ENCODE measurements around the gene HIRIP3.
A peak's percentile ranks its signal among the peaks of the same experiment; 100 is the strongest.

Gene HIRIP3

DNA sequence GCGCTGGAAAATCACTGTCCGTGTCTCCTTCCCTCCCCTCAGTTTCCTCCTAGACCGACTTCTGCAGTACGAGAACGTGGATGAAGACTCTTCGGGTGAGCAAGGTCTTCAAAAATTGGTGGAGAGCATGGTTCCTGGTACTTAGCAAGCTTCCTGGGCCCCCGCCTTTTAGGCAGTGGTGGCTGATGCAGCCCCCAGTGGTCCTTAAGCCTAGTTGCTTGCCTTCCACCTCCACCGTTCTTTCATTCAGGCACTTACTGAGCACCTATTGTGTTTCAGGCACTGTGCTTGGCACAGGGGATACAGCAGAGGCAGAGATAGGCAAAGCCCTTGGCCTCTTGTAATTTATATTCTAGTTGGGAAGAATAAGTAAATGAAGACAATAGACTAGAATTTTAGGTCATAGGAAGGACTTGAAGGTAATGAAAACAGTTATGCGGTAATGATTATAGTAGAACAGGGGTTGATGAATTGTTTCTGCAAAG lies 1.4 kb upstream of the HIRIP3 start:
- DNase-seq (ENCODE audit: low spot score): no peak

DNA sequence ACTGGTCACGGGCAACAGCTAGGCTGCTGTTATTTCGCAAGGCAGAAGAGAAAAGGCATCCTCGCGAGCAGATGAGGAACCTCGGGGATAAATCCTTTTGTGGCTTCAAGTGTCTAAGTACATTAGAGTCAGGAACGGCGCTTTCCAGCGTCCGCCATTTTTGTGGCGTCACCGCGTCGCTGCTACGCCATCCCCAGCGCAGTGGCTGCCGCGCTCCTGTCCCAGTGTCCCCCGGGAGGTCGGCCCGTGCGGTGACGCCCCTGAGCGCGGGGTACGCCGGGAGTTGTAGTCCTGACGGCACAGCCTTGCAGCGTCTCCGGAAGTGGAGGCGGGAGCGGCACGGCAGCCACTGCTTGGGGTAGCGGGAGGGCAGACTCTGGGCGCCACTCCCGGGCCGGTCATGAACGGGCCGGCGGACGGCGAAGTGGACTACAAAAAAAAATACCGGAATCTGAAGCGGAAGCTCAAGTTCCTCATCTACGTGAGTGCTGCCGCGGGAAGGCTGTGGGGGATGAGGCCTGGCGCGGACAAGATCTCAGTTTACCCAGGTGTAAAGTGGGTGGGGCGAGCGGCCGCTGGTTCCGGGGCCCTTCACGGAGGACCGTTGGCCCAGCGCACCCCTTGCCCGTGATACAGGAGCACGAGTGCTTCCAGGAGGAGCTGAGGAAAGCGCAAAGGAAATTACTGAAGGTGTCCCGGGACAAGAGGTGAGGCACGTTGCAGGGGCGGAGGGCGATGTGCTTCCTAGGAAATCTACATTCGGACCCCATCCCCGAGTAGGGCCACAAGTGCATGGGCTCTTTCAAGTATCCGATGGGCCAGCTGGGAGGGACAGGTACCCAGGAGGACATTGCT lies 721 bp upstream of the HIRIP3 start, which contains the start of gene INO80E:
INO80E (plus strand) TSS at position 331 of the 855 bp plus-strand sequence; CDS start at position 401, 70 bp downstream.
- DNase-seq (ENCODE audit: low spot score): peak; percentile 98

DNA sequence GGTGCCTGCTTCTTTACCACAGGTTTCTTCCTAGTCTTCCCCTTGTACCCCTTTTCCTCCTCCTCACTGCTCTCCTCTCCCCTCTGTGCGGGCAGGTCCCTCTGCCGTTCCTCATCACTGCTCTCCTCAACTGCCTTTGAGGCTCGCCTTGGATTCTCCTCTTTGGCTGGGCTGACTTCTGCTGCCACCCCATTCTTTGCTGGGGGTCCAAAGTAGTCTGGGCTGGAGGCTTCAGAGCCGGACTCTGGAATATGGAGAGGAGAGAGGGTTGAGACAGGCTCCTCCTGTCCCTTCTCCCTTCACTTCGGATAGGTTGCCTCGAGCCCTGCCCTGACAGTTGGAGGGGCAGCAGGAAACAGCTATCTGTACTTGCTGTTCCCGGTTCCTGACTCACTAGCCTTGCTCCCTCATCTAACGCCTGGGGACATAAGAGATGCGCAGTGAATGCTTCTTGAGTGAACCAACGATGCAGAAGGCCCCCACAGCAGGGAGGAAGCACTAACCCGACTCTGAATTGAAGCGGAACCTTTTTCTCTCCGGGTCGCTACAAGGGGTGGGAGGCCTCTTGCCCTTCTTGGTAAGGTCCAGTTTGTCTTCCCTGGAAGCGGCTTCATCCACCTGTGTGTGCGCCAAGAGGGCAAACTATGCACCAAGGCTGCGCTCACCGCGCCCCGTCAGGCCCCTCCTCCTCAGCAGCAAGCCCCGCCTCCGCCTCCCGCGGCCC lies 655 bp downstream of the HIRIP3 start:
- DNase-seq (ENCODE audit: low spot score): no peak

DNA sequence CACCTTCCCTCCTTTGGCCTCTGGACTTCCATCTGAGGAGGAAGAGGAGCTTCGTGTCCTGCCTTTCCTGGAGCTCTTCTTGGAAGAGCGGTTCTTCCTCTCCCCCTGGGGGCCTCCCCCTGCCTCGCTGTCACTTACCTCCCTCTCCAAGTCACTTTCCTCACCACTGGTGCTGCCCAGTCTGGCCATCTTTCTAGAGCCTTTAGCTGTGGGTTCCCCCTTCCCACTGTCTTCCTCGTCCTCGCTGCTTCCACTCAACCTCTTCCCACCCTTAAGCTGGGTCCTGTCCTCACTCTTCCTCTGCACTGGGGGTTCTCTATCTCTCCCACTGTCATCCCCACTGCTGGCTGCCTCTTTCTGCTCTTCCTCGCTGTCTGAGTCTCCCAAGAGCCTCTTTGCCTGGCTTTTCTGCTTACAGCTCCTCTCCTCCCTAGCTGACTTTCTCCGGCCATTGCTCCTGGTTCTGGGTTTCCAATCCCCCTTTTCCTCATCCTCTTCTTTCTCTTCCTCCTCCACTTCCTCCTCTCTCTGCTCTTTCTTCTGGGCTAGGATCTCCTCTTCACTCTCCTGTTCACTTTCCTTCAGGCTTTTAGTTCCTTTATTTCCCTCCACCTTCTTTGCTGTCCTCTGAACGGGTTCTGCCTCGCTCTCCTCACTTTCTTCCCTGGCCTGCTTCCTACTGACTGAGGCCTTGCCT lies 1.4 kb downstream of the HIRIP3 start:
- no peak for DNase-seq (ENCODE audit: low spot score)

DNA sequence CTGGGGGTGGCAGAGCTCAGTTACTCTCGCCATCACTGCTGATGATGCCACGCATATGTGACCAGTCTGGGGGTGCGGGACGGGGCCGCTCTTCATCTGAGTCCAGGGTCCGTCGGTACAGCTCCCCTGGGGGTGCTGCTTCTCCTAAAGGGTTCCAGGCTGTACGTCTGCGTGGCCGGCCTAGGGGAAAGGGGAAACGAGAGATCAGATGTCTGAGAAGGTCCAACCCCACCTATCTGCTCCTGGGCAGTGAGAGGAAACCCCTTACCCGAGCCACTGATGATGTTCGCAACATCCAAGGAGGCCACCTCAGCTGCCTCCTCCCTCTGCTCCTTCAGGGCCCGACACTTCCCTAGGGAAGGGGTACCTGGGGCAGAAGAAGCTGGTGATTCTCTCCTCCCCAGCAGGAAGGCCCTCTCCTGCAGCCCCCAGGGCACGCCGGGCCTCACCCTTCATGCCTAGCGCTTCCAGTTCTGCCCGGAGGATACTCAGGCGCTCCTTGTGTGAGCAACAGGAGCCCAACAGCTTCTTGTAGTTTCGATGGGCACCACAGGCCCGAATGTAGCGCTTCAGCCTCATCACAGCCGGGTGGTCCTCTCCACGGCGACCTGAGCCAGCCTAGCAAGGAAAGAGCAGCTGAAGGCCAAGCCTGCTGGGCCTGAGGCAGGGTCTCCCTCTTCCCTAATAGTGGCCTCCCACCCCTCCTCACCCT lies 2.1 kb downstream of the HIRIP3 start:
- DNase-seq (ENCODE audit: low spot score): no peak

DNA sequence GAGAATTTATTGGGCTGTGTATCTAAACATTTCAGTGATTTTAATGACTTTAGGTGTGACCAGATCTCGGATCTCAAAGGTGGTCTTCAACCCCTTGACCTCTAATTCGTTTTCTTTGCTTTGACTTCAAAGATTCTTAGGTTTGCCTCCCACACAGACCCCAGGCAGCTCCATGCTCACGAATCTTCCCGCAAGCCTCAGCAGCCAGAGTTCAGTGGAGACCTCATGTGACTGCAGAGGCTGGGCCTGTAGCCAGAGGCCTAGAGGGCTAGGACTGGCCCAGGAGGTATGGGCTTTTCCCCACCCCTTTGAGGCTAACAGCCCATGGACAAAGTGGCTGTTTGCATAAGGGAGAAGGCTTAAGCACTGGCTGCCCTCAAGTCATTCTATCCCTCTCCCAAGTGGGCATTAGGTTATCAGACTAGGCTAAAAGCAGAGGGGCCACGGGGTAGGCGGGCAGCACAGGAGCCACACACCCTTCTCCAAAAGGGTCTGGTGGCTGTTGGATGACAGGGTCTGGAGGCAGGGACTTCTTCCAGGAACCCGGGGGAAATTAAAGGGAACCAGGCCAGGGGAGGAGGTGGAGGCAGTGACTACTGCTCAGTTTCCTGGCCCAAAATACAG lies 3.0 kb downstream of the HIRIP3 start:
- DNase-seq (ENCODE audit: low spot score): no peak

DNA sequence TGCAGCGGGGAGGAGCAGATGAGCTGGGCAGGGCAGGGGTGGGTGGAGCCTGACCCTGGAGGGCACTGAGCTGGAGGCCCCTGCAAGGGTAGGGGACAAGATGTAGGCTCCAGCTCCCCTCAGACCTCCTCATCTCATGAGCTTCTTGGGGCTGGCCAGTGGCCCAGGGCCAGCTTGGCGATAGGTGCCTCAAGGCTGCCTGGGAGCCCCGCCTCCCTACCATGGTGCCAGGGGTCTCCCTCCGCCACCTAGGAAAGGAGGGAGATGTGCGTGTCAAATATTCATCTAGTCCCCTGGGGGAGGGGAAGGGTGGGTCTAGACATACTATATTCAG lies 3.9 kb downstream of the HIRIP3 start:
- DNase-seq (ENCODE audit: low spot score): no peak

DNA sequence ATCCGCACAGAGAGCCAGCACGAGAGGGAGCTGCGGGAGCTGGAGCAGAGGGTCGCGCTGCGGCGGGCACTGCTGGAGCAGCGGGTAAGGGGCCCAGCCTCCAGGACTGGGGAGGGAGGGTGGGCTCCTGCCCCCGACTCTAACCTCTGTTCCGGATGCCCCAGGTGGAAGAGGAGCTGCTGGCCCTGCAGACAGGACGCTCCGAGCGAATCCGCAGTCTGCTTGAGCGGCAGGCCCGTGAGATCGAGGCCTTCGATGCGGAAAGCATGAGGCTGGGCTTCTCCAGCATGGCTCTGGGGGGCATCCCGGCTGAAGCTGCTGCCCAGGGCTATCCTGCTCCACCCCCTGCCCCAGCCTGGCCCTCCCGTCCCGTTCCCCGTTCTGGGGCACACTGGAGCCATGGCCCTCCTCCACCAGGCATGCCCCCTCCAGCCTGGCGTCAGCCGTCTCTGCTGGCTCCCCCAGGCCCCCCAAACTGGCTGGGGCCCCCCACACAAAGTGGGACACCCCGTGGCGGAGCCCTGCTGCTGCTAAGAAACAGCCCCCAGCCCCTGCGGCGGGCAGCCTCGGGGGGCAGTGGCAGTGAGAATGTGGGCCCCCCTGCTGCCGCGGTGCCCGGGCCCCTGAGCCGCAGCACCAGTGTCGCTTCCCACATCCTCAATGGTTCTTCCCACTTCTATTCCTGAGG lies 4.4 kb downstream of the HIRIP3 start:
- DNase-seq (ENCODE audit: low spot score): no peak

DNA sequence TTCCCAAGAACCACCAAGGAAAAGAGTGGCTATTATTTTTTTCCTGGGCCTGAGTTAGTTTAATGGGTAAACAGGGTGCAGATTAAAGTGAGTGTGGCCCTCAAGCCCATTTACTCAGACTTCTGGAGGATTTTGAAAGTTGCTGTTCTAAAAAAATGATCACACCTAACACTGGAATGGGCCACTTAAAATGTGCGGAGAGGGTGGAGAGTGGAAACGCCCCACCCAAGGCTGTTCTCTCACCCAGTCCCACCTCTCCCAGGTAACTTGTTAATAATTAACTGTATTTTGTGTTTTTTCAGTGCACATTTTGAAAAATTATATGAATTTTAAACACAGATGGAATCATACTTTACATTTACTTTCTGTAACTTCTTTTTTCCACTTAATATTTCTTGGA lies 5.4 kb downstream of the HIRIP3 start:
- no peak for DNase-seq (ENCODE audit: low spot score)

DNA sequence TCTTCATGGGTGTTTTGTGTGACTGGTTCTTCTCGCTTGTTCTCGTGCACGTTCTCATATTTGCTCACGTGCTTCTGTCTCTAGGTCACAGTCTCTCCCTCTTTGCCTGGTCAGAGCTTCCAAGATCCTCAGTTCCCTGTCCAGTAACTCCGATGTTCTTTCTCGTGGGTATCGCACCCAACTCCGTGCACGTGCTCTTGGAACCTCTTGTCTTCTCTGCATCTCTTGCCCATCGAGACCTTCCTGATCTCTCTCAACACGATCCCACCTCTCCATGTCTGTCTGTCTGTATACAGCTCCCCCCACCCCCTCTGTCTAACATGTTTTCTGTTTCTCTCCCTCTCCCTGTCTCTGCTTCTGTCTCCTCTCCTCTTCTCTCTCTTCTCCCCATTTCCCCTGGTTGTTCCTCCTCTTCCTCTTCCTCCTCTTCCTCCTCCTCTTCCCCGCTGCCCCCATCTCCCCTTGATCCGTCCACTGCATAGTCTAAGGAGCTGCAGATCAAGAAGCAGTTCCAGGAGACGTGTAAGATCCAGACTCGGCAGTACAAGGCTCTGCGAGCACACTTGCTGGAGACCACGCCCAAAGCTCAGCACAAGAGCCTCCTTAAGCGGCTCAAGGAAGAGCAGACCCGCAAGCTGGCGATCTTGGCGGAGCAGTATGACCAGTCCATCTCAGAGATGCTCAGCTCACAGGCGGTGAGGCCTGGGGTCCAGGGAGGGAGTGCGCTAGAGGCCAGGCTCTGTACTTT lies 6.1 kb downstream of the HIRIP3 start:
- DNase-seq (ENCODE audit: low spot score): no peak

DNA sequence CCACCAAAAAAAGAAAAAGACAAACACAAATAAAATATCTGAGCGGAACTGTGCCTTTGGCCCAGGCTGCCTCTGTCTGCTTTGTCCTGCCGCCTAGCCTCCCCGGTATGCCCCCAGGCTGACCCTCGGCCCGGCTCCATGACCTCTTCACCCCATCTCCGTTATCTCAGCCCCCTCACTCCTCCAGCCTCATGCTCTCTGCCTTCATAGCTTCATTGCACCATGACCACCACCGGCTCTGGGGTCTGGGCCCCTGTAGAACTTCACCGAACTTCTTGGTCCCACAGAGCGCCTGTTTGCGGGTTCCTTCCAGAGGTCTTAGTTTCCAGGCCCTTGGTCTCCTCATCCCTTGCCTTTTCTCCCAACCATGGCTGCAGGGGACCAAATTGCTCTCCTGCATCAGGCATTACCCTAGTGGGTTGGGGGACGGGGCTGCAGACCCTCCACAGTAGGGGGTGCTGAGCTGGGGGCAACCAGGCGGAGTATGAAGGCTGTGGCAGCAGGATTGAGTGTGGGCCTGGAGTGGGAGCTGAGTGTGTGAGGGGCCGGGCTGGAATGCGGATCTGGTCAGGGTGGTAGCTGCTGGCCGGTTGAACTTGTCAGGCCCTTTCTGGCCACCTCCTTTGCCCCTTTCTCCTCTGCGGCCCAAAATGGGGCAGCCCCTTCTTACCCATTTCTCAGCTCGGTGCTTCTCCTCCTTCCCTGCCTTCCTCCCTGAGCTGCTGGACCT lies 6.9 kb downstream of the HIRIP3 start:
- DNase-seq (ENCODE audit: low spot score): no peak

DNA sequence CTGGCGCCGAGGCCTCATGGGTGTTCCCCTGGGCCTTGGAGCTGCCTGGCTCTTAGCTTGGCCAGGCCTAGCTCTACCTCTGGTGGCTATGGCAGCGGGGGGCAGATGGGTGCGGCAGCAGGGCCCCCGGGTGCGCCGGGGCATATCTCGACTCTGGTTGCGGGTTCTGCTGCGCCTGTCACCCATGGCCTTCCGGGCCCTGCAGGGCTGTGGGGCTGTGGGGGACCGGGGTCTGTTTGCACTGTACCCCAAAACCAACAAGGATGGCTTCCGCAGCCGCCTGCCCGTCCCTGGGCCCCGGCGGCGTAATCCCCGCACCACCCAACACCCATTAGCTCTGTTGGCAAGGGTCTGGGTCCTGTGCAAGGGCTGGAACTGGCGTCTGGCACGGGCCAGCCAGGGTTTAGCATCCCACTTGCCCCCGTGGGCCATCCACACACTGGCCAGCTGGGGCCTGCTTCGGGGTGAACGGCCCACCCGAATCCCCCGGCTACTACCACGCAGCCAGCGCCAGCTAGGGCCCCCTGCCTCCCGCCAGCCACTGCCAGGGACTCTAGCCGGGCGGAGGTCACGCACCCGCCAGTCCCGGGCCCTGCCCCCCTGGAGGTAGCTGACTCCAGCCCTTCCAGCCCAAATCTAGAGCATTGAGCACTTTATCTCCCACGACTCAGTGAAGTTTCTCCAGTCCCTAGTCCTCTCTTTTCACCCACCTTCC lies 7.9 kb downstream of the HIRIP3 start:
- DNase-seq (ENCODE audit: low spot score): no peak

DNA sequence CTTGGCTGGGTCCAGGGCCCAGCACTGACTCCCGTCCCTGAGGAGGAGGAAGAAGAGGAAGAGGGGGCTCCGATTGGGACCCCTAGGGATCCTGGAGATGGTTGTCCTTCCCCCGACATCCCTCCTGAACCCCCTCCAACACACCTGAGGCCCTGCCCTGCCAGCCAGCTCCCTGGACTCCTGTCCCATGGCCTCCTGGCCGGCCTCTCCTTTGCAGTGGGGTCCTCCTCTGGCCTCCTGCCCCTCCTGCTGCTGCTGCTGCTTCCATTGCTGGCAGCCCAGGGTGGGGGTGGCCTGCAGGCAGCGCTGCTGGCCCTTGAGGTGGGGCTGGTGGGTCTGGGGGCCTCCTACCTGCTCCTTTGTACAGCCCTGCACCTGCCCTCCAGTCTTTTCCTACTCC lies 8.5 kb downstream of the HIRIP3 start:
- DNase-seq (ENCODE audit: low spot score): no peak

DNA sequence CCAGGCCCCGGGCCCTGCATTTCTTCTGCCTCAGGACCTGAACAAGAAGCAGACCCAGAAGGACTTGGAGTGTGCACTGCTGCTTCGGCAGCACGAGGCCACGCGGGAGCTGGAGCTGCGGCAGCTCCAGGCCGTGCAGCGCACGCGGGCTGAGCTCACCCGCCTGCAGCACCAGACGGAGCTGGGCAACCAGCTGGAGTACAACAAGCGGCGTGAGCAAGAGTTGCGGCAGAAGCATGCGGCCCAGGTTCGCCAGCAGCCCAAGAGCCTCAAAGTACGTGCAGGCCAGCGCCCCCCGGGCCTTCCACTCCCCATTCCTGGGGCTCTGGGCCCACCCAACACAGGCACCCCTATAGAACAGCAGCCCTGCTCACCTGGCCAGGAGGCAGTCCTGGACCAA lies 9.2 kb downstream of the HIRIP3 start:
- no peak for DNase-seq (ENCODE audit: low spot score)

DNA sequence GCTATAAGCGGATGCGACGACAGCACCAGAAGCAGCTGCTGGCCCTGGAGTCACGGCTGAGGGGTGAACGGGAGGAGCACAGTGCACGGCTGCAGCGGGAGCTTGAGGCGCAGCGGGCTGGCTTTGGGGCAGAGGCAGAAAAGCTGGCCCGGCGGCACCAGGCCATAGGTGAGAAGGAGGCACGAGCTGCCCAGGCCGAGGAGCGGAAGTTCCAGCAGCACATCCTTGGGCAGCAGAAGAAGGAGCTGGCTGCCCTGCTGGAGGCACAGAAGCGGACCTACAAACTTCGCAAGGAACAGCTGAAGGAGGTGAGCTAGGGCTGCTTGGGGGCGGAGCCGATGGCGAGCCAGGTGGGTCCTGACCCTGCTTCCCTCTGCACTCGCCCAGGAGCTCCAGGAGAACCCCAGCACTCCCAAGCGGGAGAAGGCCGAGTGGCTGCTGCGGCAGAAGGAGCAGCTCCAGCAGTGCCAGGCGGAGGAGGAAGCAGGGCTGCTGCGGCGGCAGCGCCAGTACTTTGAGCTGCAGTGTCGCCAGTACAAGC lies 10.1 kb downstream of the HIRIP3 start:
- no peak for DNase-seq (ENCODE audit: low spot score)

DNA sequence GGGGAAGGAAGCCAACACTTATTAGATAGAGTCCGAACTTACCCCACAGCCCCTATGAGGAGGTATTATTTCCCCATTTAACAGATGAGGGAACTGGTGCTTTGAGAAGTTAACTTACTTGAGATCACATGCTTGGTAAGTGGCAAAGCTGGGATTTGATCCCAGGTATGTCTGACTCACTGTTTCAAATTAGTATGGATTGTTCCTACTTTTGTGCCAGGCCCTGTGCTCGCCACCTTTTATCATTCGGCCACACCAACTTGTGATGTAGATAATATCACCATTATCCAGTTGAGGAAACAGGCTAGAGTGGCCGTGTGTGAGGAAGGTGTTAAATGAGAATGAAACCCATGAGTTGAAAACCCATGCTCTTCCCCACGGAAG lies 10.7 kb downstream of the HIRIP3 start:
- no peak for DNase-seq (ENCODE audit: low spot score)

DNA sequence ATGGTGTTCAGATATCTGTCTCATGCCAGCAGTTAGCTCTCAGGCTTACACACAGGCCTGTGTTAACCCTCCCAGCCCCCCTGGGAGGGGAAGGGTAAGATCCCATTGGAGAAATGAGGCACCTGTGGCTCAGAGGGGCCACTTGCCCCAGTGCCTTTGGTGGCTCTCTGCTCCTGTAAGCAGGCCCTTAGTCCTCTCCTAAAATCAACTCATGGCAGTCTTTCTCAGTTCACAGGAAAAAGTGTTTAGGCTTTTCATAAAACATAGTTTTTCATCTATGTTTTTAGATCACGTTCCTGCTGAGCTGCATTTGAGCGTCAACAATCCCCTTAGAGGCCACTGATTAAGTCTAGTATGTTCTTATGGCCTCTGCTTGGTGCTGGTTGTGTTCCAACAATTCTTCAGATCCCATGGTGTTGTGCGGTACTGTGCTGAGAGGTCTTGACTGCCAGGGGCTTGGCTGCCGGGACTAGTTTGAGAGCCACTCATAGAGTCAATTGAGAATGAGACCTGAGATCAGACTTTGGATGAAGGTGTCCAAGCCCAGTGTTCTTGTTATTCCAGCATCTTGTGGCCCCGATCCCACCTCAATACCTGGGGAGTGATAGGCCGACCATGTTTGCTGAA lies 11.2 kb downstream of the HIRIP3 start:
- no peak for DNase-seq (ENCODE audit: low spot score)

Data from putamen (tissue), 1 donor.